Measurements from ENCODE around the gene POC5.

Gene POC5

GRCh38 chr5:75659791-75660450 lies 57.3 kb downstream of the POC5 start:
- no peak for DNase-seq (ENCODE audit: low spot score)

- DNase-seq (ENCODE audit: low spot score): peak; percentile 68
These were observed 60.8 kb downstream of the POC5 start for GRCh38 chr5:75656311-75657003.

DNA sequence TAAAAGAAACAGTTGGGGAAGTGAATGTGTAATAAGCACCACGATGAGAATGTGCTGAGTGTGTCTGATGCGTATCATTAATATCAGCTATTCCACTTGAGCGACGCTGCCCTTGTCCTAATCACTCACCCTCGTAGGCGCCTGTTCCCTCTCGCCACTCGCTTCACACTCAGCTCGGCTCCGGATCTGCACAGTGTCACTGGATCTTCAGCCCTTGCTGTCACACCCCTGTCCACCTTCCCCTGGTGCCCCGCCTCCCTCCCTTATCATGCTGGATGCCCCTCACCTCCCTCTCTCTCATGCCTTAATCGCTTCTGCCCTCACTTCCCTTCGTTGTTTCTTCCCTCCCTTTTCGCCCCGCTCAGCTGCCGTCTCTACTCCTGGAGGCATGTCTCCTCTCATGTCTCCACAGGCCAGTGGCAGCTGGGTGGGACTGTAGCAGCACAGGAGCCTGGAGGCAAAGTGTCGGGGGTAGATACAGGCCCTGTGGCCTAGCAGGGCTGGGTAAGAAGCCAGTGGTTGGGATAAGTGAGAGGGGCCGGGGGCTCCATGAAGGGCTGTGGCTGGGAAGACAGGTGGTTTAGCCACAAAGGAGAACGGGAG lies 62.4 kb downstream of the POC5 start:
- DNase-seq (ENCODE audit: low spot score): no peak

GRCh38 chr5:75653521-75653920 lies 63.7 kb downstream of the POC5 start:
- no peak for DNase-seq (ENCODE audit: low spot score)

DNA sequence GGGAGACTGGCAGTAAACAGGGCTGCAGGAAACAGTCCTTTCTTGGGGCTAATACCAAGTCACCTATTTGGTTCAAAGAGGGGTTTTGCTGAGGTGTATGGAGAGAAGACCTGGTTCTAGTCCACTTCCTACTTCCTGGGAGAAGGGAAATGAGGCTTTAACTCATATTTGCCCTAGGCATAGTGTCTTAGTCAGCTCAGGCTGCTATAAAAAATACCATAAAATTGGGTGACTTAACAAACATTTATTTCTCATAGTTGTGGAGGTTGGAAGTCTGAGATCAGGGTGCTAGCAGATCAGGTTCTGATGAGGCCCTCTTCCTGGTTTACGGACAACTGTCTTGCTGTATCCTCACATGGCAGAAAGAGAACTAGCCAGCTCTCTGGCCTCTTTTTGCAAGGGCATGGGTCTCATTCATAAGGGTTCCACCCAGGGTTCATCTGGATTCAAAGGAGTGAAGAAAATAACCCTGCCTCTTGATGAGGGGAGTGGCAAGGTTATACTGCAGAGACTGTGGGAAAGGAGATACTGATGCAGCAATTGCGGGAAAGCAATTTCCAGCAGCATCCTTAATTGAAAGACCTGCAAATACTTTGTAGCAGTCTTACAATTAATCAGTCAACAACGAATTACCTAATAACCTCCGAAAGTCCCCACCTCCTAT lies 65.5 kb downstream of the POC5 start:
- no peak for DNase-seq (ENCODE audit: low spot score)

GRCh38 chr5:75648712-75649111 lies 68.5 kb downstream of the POC5 start:
- no peak for DNase-seq (ENCODE audit: low spot score)

DNA sequence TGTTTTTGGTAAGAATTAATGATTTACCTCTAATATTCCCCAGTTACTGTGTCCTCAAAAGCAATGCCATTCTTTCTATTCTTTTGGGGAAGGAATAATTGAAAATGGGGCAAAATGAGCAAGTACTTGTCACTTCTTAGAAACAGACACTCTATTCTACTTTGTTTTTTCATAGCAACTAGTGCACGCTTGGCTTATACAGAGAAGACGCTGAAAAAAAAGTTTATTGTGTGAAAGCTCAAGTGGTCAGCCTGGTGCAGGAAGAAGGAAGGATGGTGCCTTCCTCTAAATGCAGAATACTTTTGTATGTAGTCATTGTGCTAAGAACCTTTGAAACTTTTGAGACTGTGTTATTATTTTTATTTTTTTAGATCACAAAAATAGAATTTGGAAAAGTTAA lies 76.4 kb downstream of the POC5 start:
- no peak for DNase-seq (ENCODE audit: low spot score)

- no peak for DNase-seq (ENCODE audit: low spot score)
These were observed 76.8 kb downstream of the POC5 start for GRCh38 chr5:75640395-75640794.

- DNase-seq (ENCODE audit: low spot score): no peak
These were observed 77.5 kb downstream of the POC5 start for GRCh38 chr5:75639535-75640311.

GRCh38 chr5:75637949-75638348 lies 79.3 kb downstream of the POC5 start:
- no peak for DNase-seq (ENCODE audit: low spot score)

DNA sequence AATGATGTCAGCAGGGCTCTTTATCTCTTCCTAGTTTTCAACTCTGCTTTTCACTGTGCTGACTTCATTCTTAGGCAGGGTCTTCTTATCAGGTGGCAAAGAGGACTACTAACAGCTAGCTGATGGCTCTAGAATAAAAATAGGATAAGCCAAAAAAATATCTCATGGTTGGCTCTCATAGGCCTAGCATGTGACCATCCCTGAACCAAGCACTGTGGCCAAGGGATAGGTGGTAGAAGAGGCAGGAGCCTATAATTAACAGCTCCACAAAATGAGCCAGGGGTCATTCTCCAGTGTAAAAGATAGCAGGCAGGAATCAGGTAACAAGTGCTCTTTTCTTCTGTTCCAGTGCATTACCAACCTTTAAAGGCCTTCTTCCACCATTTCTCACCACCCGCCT lies 84.9 kb downstream of the POC5 start:
- no peak for DNase-seq (ENCODE audit: low spot score)

DNA sequence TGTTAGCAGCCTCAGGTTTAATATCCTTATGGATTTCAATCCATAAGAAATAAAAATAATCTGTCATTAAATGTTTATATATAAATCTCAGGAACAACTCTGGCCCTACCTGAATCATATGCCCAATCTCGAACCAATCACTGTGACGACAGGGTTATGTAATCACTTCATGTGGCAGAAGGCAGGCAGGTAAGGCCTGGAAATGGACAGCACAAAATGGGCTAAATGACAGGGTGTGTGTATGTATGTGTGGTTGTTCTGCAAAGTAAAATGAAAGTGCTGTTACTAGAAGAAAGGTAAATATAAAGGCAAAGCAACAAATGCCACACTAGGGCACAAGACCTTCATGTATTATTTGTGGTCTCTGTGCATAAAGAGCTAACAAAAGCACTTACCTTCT lies 86.4 kb downstream of the POC5 start:
- no peak for DNase-seq (ENCODE audit: low spot score)

DNA sequence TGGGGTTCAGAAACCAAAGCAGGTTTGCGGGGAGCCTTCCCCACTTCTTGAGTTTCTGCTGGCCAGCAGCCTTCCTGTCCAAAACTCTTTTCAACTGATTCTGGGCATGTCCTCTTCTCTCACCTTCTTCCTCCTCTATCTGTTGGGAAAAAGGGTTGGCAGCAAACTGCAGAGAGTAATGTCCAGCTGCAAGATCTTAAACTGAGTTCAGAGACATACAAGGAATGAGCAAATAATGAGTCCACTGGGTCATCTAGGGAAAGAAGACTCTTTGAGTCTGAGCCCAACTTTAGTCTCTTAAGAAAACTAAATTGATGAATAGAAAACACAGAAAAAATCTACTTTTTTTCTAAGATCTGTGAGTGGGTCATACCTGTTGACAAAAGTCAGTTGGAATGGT lies 89.4 kb downstream of the POC5 start:
- no peak for DNase-seq (ENCODE audit: low spot score)

DNA sequence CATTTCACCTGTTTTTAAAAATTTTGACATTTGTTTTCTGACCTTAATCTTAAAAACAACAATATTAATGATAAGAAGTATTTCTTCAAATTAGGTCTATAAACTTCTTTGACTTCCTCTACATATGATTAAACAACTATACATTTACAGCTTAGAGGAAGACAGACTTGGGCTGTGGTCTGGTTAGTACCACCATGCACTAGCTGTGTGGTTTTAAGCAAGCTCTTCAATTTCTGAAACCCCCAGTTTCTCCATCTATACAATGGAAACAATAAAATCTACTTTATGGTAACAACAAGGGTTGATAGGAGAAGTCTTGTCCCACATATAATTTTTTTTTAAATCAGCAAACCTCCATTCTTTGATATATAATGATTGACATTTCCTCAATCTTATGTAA lies 90.3 kb downstream of the POC5 start:
- DNase-seq (ENCODE audit: low spot score): no peak

All from cerebellar cortex (tissue), 1 donor.